Measurements from ENCODE around the gene TNP1.

DNA sequence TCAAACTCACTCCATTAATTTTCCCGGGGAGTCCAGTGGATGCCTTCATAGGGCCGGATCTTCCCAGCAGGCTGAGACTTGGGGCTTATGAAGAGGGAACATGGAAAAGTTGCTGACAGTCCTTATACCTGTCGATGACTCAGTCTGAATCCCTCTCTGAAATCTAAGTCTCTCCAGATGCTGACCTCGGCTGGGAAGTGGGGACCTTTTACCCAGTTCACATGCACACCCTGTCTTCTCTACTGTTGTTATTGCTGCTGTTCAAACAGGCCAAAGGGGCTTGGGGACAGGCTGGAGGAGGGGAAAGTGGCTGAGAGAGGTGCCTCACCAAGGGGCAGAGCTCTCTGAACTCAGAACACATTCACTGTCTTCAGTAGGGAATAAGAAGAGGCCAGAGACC lies 4.1 kb upstream of the TNP1 start:
- TF ChIP-seq, protein P1, sequence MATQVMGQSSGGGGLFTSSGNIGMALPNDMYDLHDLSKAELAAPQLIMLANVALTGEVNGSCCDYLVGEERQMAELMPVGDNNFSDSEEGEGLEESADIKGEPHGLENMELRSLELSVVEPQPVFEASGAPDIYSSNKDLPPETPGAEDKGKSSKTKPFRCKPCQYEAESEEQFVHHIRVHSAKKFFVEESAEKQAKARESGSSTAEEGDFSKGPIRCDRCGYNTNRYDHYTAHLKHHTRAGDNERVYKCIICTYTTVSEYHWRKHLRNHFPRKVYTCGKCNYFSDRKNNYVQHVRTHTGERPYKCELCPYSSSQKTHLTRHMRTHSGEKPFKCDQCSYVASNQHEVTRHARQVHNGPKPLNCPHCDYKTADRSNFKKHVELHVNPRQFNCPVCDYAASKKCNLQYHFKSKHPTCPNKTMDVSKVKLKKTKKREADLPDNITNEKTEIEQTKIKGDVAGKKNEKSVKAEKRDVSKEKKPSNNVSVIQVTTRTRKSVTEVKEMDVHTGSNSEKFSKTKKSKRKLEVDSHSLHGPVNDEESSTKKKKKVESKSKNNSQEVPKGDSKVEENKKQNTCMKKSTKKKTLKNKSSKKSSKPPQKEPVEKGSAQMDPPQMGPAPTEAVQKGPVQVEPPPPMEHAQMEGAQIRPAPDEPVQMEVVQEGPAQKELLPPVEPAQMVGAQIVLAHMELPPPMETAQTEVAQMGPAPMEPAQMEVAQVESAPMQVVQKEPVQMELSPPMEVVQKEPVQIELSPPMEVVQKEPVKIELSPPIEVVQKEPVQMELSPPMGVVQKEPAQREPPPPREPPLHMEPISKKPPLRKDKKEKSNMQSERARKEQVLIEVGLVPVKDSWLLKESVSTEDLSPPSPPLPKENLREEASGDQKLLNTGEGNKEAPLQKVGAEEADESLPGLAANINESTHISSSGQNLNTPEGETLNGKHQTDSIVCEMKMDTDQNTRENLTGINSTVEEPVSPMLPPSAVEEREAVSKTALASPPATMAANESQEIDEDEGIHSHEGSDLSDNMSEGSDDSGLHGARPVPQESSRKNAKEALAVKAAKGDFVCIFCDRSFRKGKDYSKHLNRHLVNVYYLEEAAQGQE (IDR thresholded peaks at IDR 0.05), result no peak
- TF ChIP-seq, protein P2, sequence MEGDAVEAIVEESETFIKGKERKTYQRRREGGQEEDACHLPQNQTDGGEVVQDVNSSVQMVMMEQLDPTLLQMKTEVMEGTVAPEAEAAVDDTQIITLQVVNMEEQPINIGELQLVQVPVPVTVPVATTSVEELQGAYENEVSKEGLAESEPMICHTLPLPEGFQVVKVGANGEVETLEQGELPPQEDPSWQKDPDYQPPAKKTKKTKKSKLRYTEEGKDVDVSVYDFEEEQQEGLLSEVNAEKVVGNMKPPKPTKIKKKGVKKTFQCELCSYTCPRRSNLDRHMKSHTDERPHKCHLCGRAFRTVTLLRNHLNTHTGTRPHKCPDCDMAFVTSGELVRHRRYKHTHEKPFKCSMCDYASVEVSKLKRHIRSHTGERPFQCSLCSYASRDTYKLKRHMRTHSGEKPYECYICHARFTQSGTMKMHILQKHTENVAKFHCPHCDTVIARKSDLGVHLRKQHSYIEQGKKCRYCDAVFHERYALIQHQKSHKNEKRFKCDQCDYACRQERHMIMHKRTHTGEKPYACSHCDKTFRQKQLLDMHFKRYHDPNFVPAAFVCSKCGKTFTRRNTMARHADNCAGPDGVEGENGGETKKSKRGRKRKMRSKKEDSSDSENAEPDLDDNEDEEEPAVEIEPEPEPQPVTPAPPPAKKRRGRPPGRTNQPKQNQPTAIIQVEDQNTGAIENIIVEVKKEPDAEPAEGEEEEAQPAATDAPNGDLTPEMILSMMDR (IDR thresholded peaks at IDR 0.05; ENCODE audit: low read depth, low read length, missing input control), result no peak
- TF ChIP-seq RAD21 (IDR thresholded peaks at IDR 0.05) (no peak), GABPA (IDR thresholded peaks at IDR 0.05 in 1 of 2, conservative IDR thresholded peaks at IDR 0.05 in 1 of 2) (no peak), EGR1 (IDR thresholded peaks at IDR 0.05; ENCODE audit: low read depth in 2 of 2) (no peak), TAF1 (conservative IDR thresholded peaks at IDR 0.05) (no peak), FOXA1 (IDR thresholded peaks at IDR 0.05) (no peak)
- TF ChIP-seq, protein P3, sequence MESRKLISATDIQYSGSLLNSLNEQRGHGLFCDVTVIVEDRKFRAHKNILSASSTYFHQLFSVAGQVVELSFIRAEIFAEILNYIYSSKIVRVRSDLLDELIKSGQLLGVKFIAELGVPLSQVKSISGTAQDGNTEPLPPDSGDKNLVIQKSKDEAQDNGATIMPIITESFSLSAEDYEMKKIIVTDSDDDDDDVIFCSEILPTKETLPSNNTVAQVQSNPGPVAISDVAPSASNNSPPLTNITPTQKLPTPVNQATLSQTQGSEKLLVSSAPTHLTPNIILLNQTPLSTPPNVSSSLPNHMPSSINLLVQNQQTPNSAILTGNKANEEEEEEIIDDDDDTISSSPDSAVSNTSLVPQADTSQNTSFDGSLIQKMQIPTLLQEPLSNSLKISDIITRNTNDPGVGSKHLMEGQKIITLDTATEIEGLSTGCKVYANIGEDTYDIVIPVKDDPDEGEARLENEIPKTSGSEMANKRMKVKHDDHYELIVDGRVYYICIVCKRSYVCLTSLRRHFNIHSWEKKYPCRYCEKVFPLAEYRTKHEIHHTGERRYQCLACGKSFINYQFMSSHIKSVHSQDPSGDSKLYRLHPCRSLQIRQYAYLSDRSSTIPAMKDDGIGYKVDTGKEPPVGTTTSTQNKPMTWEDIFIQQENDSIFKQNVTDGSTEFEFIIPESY (IDR thresholded peaks at IDR 0.05), result no peak
- TF ChIP-seq, protein P4, sequence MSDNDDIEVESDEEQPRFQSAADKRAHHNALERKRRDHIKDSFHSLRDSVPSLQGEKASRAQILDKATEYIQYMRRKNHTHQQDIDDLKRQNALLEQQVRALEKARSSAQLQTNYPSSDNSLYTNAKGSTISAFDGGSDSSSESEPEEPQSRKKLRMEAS (IDR thresholded peaks at IDR 0.05), result no peak
